ENCODE results near the gene DLST.
A peak's percentile ranks its signal among the peaks of the same experiment; 100 is the strongest.

DLST gene

DNA sequence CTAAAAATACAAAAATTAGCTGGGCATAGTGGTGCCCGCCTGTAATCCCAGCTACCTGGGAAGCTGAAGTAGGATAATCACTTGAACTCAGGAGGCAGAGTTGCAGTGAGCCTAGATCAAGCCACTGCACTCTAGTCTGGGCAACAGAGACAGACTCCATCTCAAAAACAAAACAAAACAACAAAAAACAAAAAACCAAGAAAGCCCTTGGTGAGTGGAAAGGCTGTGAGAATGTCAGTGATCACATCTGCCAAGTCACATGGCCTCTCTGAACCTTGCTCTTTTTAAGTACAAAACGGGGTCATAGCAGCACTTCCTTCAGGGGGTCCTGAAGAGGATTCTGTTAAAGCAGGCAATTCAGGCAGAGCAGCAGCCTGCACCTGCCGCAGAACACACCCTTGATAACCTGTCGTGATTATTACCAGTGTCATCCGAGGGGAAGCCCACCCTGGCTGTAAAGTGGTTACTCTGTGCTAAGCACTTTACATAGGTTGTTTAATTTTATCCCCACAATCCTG, 31.7 kb downstream of the DLST start:
- Histone ChIP-seq H4K20me1 (ENCODE audit: insufficient read depth, low read length, poor library complexity, severe bottlenecking) (no peaks in the 10 kb centered on the region), H3K9ac (ENCODE audit: low read depth, low read length, poor library complexity, severe bottlenecking) (no peak overlapping the region), H3F3A (ENCODE audit: low read depth) (no peaks in the 10 kb centered on the region), H3K36me3 (ENCODE audit: insufficient read depth, low read length) (no peaks in the 10 kb centered on the region), H3K4me1 (ENCODE audit: insufficient read depth, low read length, poor library complexity, severe bottlenecking) (no peaks in the 10 kb centered on the region), H3K9me3 (ENCODE audit: insufficient read depth, low read depth, low read length) (no peaks in the 10 kb centered on the region), H3K79me2 (ENCODE audit: insufficient read depth, low read length) (no peaks in the 10 kb centered on the region), H2AFZ (ENCODE audit: low read length) (no peak overlapping the region), H3K4me3 (ENCODE audit: low read length, poor library complexity, severe bottlenecking) (no peak overlapping the region), H3K4me2 (ENCODE audit: low read depth, low read length, poor library complexity, severe bottlenecking) (no peak overlapping the region), H3K27me3 (ENCODE audit: insufficient read depth, low read length, poor library complexity, severe bottlenecking) (no peaks in the 10 kb centered on the region), H3K9me2 (replicated peaks; ENCODE audit: low read depth, low read length) (no peaks in the 10 kb centered on the region)
- no peak for TF ChIP-seq EZH2phosphoT487 (IDR thresholded peaks at IDR 0.05; ENCODE audit: borderline replicate concordance)

DNA sequence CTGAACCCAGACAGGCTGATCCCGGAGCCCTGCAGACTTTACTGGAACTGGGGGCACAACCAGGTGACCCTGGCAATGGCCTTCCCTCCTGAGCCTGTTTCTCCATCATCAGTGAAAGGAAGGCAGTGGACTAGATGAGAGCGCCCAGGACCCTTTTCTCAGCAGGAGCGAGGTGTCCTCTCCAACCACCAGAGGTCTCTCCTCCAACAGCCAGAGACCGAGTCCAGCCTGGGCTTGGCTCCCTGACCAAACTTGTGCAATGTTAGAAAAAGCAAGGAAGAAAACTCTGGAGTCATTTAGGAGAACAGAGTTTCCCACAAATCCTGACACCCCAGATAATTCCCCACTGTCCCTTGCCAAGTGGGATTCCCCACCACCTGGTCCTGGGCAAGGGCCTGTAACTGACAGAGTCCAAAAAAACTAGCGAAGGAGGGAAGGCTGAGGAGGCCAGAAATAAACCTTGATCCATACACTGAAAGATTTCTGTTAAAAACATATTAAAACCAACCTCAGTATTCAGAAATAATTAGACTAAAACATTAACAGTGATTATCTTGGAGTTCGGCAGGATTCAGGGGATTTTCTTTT, 32.4 kb downstream of the DLST start:
- Histone ChIP-seq H3K4me3 (ENCODE audit: low read length, poor library complexity, severe bottlenecking) (no peak overlapping the region), H4K20me1 (ENCODE audit: insufficient read depth, low read length, poor library complexity, severe bottlenecking) (no peaks in the 10 kb centered on the region), H3K4me2 (ENCODE audit: low read depth, low read length, poor library complexity, severe bottlenecking) (no peak overlapping the region), H3K27me3 (ENCODE audit: insufficient read depth, low read length, poor library complexity, severe bottlenecking) (no peaks in the 10 kb centered on the region), H3K9me2 (replicated peaks; ENCODE audit: low read depth, low read length) (no peaks in the 10 kb centered on the region), H3K36me3 (ENCODE audit: insufficient read depth, low read length) (no peaks in the 10 kb centered on the region), H3F3A (ENCODE audit: low read depth) (no peaks in the 10 kb centered on the region), H3K79me2 (ENCODE audit: insufficient read depth, low read length) (no peaks in the 10 kb centered on the region), H3K9me3 (ENCODE audit: insufficient read depth, low read depth, low read length) (no peaks in the 10 kb centered on the region), H2AFZ (ENCODE audit: low read length) (0 out of 2 replicates have a peak overlapping the region, but pooled peaks have one; percentile 2), H3K9ac (ENCODE audit: low read depth, low read length, poor library complexity, severe bottlenecking) (no peak overlapping the region), H3K4me1 (ENCODE audit: insufficient read depth, low read length, poor library complexity, severe bottlenecking) (no peaks in the 10 kb centered on the region)
- TF ChIP-seq, protein P1, sequence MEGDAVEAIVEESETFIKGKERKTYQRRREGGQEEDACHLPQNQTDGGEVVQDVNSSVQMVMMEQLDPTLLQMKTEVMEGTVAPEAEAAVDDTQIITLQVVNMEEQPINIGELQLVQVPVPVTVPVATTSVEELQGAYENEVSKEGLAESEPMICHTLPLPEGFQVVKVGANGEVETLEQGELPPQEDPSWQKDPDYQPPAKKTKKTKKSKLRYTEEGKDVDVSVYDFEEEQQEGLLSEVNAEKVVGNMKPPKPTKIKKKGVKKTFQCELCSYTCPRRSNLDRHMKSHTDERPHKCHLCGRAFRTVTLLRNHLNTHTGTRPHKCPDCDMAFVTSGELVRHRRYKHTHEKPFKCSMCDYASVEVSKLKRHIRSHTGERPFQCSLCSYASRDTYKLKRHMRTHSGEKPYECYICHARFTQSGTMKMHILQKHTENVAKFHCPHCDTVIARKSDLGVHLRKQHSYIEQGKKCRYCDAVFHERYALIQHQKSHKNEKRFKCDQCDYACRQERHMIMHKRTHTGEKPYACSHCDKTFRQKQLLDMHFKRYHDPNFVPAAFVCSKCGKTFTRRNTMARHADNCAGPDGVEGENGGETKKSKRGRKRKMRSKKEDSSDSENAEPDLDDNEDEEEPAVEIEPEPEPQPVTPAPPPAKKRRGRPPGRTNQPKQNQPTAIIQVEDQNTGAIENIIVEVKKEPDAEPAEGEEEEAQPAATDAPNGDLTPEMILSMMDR (conservative IDR thresholded peaks at IDR 0.05; ENCODE audit: low read length), result peak; percentile 79
- TF ChIP-seq EZH2phosphoT487 (IDR thresholded peaks at IDR 0.05; ENCODE audit: borderline replicate concordance), result no peak

DNA sequence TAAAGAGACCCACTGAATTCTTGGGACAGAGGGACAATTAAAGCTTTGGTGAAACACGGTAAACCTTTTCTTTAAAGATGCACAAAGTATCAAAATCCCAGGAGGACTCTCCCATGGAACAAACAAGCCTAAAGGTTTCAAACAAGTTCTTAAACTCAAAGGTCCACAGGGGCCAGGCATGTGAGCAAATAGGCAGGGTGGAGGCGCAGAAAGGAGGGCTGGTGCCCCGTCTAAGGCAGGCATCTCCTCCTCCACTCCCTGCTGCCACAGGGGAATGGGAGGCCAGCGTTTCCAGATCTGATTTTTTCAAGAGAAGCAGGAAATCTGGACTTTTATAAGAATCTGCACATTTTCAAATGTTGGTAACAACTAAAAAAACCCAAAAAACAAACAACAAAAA, 33.7 kb downstream of the DLST start:
- TF ChIP-seq, protein P1 (conservative IDR thresholded peaks at IDR 0.05; ENCODE audit: low read length), result no peak
- TF ChIP-seq EZH2phosphoT487 (IDR thresholded peaks at IDR 0.05; ENCODE audit: borderline replicate concordance), result no peak
- H3K4me3 ChIP-seq (ENCODE audit: low read length, poor library complexity, severe bottlenecking), result no peak overlapping the region
- H3F3A ChIP-seq (ENCODE audit: low read depth), result no peaks in the 10 kb centered on the region
- H3K9ac ChIP-seq (ENCODE audit: low read depth, low read length, poor library complexity, severe bottlenecking), result no peak overlapping the region
- H3K4me1 ChIP-seq (ENCODE audit: insufficient read depth, low read length, poor library complexity, severe bottlenecking), result no peaks in the 10 kb centered on the region
- no peaks in the 10 kb centered on the region for H3K27me3 ChIP-seq (ENCODE audit: insufficient read depth, low read length, poor library complexity, severe bottlenecking)
- H4K20me1 ChIP-seq (ENCODE audit: insufficient read depth, low read length, poor library complexity, severe bottlenecking), result no peaks in the 10 kb centered on the region
- H3K4me2 ChIP-seq (ENCODE audit: low read depth, low read length, poor library complexity, severe bottlenecking), result no peak overlapping the region
- H3K36me3 ChIP-seq (ENCODE audit: insufficient read depth, low read length), result no peaks in the 10 kb centered on the region
- H3K79me2 ChIP-seq (ENCODE audit: insufficient read depth, low read length), result no peaks in the 10 kb centered on the region
- H2AFZ ChIP-seq (ENCODE audit: low read length), result no peak overlapping the region
- H3K9me2 ChIP-seq (replicated peaks; ENCODE audit: low read depth, low read length), result no peaks in the 10 kb centered on the region
- H3K9me3 ChIP-seq (ENCODE audit: insufficient read depth, low read depth, low read length), result no peaks in the 10 kb centered on the region

DNA sequence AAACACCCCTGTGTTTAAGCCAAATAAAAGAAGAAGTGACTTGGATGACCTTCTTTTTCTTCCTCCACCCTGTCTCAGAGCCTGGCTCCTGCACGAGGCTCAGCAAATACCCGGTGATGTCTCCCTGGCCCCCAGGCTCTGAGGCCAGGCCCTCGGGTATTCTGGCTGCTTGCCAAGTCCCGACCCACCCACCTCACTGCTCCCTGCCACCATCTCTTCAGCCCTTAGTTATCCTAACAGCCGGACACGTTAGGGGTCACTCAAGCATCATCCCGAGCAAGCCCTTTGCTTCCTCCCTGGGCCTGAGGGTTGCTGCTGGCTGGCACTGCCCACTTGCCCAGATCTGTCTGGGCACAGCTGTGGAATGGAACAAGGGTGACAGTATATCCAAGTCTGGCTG, 34.1 kb downstream of the DLST start:
- Histone ChIP-seq H3K4me2 (ENCODE audit: low read depth, low read length, poor library complexity, severe bottlenecking) (no peak overlapping the region), H2AFZ (ENCODE audit: low read length) (no peak overlapping the region), H3F3A (ENCODE audit: low read depth) (no peaks in the 10 kb centered on the region), H3K4me1 (ENCODE audit: insufficient read depth, low read length, poor library complexity, severe bottlenecking) (no peaks in the 10 kb centered on the region), H3K4me3 (ENCODE audit: low read length, poor library complexity, severe bottlenecking) (no peak overlapping the region), H3K27me3 (ENCODE audit: insufficient read depth, low read length, poor library complexity, severe bottlenecking) (no peaks in the 10 kb centered on the region), H3K9me2 (replicated peaks; ENCODE audit: low read depth, low read length) (no peaks in the 10 kb centered on the region), H3K79me2 (ENCODE audit: insufficient read depth, low read length) (no peaks in the 10 kb centered on the region), H3K9me3 (ENCODE audit: insufficient read depth, low read depth, low read length) (no peaks in the 10 kb centered on the region), H3K36me3 (ENCODE audit: insufficient read depth, low read length) (no peaks in the 10 kb centered on the region), H4K20me1 (ENCODE audit: insufficient read depth, low read length, poor library complexity, severe bottlenecking) (no peaks in the 10 kb centered on the region), H3K9ac (ENCODE audit: low read depth, low read length, poor library complexity, severe bottlenecking) (no peak overlapping the region)
- TF ChIP-seq, protein P1 (conservative IDR thresholded peaks at IDR 0.05; ENCODE audit: low read length), result no peak
- TF ChIP-seq EZH2phosphoT487 (IDR thresholded peaks at IDR 0.05; ENCODE audit: borderline replicate concordance), result no peak

Measured in Loucy (cell line).